Transverse colon (tissue), 4 donors: ENCODE results near the gene CNOT10. TPM values are rescaled to one million over a fixed set of nuclear protein-coding genes. Genes with fewer than 3 reads are reported as not detected.

Experiments used
- DNase-seq: peaks from one replicate; pipeline ENCODE4 v3.0.0-alpha.2; 2019
- H3K27ac ChIP-seq, 4 donors: fragments of 200-600 bp; sonication (generic); 2 replicates each; pipeline ENCODE4 v1.5.1; 2016 to 2018; ENCODE audit warnings: inconsistent platforms in 4 of 4
- H3K27me3 ChIP-seq: fragments of 200-600 bp; sonication (generic); 2 replicates; pipeline ENCODE4 v1.5.1; 2017; ENCODE audit warnings: inconsistent platforms
- H3K36me3 ChIP-seq, 4 donors: fragments of 200-600 bp; sonication (generic); 2 replicates each; pipeline ENCODE4 v1.5.1; 2017 to 2019; ENCODE audit warnings: inconsistent platforms in 4 of 4
- H3K4me1 ChIP-seq, 4 donors: fragments of 200-600 bp; sonication (generic); 2 replicates each; pipeline ENCODE4 v1.5.1; 2017 to 2020; ENCODE audit warnings: inconsistent platforms in 4 of 4
- H3K4me3 ChIP-seq, 4 donors: fragments of 200-600 bp; sonication (generic); 1 replicate in 1 of 4; 2 replicates in 3 of 4; pipeline versions ENCODE4 v1.5.1 to v1.6.1; 2017 to 2019; ENCODE audit warnings: inconsistent platforms in 4 of 4
- H3K9me3 ChIP-seq, 2 donors: fragments of 200-600 bp; sonication (generic); 2 replicates each; pipeline ENCODE4 v1.5.1; 2017 to 2019; ENCODE audit warnings: inconsistent platforms in 2 of 2
- EP300 ChIP-seq: sonication (generic); formaldehyde crosslinking; IDR thresholded peaks from one replicate; pipeline ENCODE4 v1.6.1; 2017; ENCODE audit warnings: antibody characterized with exemption, low read depth
- POLR2A ChIP-seq: fragments of 450-650 bp; IDR thresholded peaks from one replicate; pipeline ENCODE4 v1.6.1; 2016; ENCODE audit warnings: antibody characterized with exemption, mild to moderate bottlenecking, moderate library complexity
- POLR2AphosphoS5 ChIP-seq, 3 donors: sonication (generic); formaldehyde crosslinking; IDR thresholded peaks; one replicate each; pipeline ENCODE4 v1.6.1; 2016; ENCODE audit warnings: antibody characterized with exemption in 3 of 3
- WGBS, 2 donors: methylation state at CpG; one replicate each; pipeline ENCODE4 v1.1.5; 2018; ENCODE audit warnings: low coverage in 1 of 2; 5-methylcytosine and 5-hydroxymethylcytosine counted together
- in situ Hi-C, 4 donors: fragments of 200-750 bp; cut with MboI; loops; one replicate each; pipeline versions ENCODE4 v1.15.0 to v1.15.1; 2017; ENCODE audit warnings: low sequenced_read_pairs in 3 of 4, low pct_ligation_motif_present in 1 of 4, low pct_unique_long_range_greater_than_20kb in 1 of 4
- intact Hi-C: fragments of 100-400 bp; cut with DNase I; formaldehyde crosslinking; loops from one replicate; pipeline ENCODE4 v1.15.1; 2023; ENCODE audit warnings: low total_unique reads
- total RNA-seq, 4 donors: library from RNA; depleted of rRNA; stranded (reverse); fragments of >200 nt; gene quantifications; one replicate each; pipeline ENCODE4 v1.1.0, GENCODE V29; 2016
- TF ChIP-seq, protein P1 (sequence below), 5 experiments: fragments of 200-600 bp in 3 of 5; fragments of 450-650 bp in 2 of 5; sonication (generic) in 3 of 5; IDR thresholded peaks; 1 replicate in 2 of 5; 2 replicates in 3 of 5; pipeline ENCODE4 v1.5.1; 2016 to 2017; ENCODE audit warnings: antibody characterized with exemption in 5 of 5, inconsistent platforms in 3 of 5, mild to moderate bottlenecking in 2 of 5, moderate library complexity in 1 of 5

CNOT10 gene
- total RNA-seq, 4 donors from 2014 or later, result 13.8 to 34.6 (median 25.2) TPM

DNA sequence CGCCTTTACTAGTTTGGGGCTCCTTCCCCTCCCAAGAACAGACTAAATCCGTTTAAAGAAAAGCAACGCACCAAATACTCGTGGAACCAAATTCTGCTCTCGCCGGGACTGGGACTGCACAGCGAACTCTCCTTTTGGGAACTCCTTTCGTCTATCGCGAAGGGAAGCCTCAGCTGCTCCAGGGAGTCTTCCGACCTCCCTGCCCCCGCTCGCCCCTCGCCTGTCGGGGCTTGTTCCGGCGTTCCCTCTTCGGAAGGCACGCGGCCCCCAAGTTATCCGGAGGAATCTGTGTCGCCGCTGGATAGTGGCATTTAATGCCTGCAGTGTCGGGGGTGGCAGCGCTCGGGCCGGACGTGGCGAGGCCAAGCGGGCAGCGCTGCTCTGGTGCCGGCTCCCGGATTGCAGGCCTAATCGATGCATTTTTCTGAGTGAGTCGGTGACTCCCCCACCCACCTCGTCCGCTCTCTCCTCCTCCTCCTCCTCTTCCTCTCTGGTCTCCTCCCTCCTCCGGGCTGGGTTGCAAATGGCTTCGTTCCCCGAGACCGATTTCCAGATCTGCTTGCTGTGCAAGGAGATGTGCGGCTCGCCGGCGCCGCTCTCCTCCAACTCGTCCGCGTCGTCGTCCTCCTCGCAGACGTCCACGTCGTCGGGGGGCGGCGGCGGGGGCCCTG is 132.7 kb downstream of the CNOT10 start, which contains the start of gene TRIM71:
TRIM71 (plus strand) TSS at position 440 of the 671 bp plus-strand sequence; CDS start at position 524, 84 bp downstream.
- no peak for DNase-seq
- TF ChIP-seq POLR2A (no peak), EP300 (no peak), POLR2AphosphoS5 (IDR thresholded peaks at IDR 0.05) (no peak)
- TF ChIP-seq, protein P1, sequence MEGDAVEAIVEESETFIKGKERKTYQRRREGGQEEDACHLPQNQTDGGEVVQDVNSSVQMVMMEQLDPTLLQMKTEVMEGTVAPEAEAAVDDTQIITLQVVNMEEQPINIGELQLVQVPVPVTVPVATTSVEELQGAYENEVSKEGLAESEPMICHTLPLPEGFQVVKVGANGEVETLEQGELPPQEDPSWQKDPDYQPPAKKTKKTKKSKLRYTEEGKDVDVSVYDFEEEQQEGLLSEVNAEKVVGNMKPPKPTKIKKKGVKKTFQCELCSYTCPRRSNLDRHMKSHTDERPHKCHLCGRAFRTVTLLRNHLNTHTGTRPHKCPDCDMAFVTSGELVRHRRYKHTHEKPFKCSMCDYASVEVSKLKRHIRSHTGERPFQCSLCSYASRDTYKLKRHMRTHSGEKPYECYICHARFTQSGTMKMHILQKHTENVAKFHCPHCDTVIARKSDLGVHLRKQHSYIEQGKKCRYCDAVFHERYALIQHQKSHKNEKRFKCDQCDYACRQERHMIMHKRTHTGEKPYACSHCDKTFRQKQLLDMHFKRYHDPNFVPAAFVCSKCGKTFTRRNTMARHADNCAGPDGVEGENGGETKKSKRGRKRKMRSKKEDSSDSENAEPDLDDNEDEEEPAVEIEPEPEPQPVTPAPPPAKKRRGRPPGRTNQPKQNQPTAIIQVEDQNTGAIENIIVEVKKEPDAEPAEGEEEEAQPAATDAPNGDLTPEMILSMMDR (IDR thresholded peaks at IDR 0.05), result no peak
- in situ Hi-C loops, result no loop called here

GRCh38 chr3:32818229-32818969 is 133.4 kb downstream of the CNOT10 start:
- Histone ChIP-seq H3K9me3 (no peaks in the 10 kb centered on the region), H3K4me1 (peaks cover 4 to 38% (median 25%) of the 10 kb centered on the region in 4 donors), H3K27me3 (peaks cover 88% of the 10 kb centered on the region), H3K4me3 (peak overlapping the region in 2 of 4 donors; percentile 3 to 56), H3K27ac (no peak overlapping the region), H3K36me3 (no peaks in the 10 kb centered on the region)
- in situ Hi-C loops (no loop called here), intact Hi-C loops (no loop called here)
- no peak for TF ChIP-seq EP300
- no peak for TF ChIP-seq POLR2A
- no peak for TF ChIP-seq POLR2AphosphoS5 (IDR thresholded peaks at IDR 0.05)
- TF ChIP-seq, protein P1 (IDR thresholded peaks at IDR 0.05), result no peak
- WGBS, 2 donors, result 13% methylated on average over 30 of the region's 111 CpGs; no CpG with 5 or more reads in 1 of the 2 donors
- no peak for DNase-seq

More for the DNA sequence above, 132.7 kb downstream of the CNOT10 start, which contains the start of gene TRIM71:
- H3K27ac ChIP-seq, result no peak within 1 kb of the TSS
- peaks cover 81% of the 10 kb centered on the region for H3K27me3 ChIP-seq
- H3K36me3 ChIP-seq, result no peaks in the 10 kb centered on the region
- H3K4me3 ChIP-seq, result peak within 1 kb of the TSS in 3 of 4 donors; percentile 9 to 56 (median 25)
- intact Hi-C loops, result no loop called here
- 2 to 5% methylated on average over 11 to 57 of the region's 59 CpGs for WGBS, 2 donors
- H3K4me1 ChIP-seq, result peaks cover 4 to 38% (median 25%) of the 10 kb centered on the region in 4 donors
- no peaks in the 10 kb centered on the region for H3K9me3 ChIP-seq

DNA sequence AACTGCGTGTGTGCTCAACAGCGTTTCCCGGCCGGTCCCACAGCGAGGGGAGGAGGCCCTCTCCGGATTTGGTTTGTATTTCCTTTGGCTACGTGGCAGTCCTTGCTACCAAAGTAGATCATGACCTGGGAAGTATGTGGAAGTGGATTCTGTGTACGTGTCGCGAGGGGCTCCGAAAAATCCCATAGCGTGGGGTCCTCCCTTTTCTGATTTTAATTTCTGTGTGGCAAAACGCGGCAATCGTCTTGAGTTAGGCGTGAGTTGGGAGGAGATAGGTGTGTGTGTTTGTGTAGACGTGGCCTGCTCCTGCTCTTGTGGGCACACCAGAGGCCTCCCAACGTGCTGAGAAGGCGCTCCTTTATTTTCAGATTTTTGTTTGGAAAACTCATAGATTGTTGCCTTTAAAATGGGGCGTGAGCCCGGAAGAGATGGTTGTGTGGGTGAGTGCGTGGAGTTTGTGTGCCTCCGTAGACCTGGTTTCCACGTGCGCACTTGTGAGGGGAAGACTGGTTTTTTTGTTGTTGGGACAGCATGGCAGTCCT is 134.1 kb downstream of the CNOT10 start:
- DNase-seq, result no peak
- WGBS, 2 donors, result 40 to 51% methylated on average over 6 to 25 of the region's 25 CpGs
- no peaks in the 10 kb centered on the region for H3K9me3 ChIP-seq
- no peak overlapping the region for H3K27ac ChIP-seq
- intact Hi-C loops, result no loop called here
- peaks cover 94% of the 10 kb centered on the region for H3K27me3 ChIP-seq
- H3K36me3 ChIP-seq, result no peaks in the 10 kb centered on the region
- TF ChIP-seq EP300 (no peak), POLR2AphosphoS5 (IDR thresholded peaks at IDR 0.05) (no peak), POLR2A (no peak)
- TF ChIP-seq, protein P1 (IDR thresholded peaks at IDR 0.05), result no peak
- peaks cover 4 to 38% (median 25%) of the 10 kb centered on the region in 4 donors for H3K4me1 ChIP-seq
- no peak overlapping the region for H3K4me3 ChIP-seq
- in situ Hi-C loops, result no loop called here
